HCT116 (cell line): ENCODE data around the gene EGFLAM. TPM values are rescaled to one million over a fixed set of nuclear protein-coding genes. Genes with fewer than 3 reads are reported as not detected.

Source experiments
- ATAC-seq: fragments of 200-7000 bp; cut with Tn5 transposase; 2 replicates; pipeline ENCODE4 v1.9.1; 2020; ENCODE audit warnings: mild to moderate bottlenecking, moderate library complexity
- BruUV-seq: library from RNA; stranded (reverse); fragments of 400-500 nt; replicated peaks from 2 replicates; lab custom pipeline; 2021; lab: Mats Ljungman, UMichigan
- CTCF ChIA-PET: fragments of 300-600 bp; sonication (Branson Sonifier 250); formaldehyde crosslinking; loops from one replicate; lab custom pipeline; 2021; ENCODE audit warnings: antibody characterized with exemption; lab: Charles Lee
- POLR2A ChIA-PET: fragments of 300-600, 350-600 bp; sonication (Branson Sonifier 250); formaldehyde crosslinking; loops from one replicate; lab custom pipeline; 2021; ENCODE audit warnings: antibody characterized with exemption; lab: Charles Lee
- RAD21 ChIA-PET, 2 experiments: fragments of 300-600 bp; sonication (Branson Sonifier 250); formaldehyde crosslinking; loops; one replicate each; lab custom pipeline; 2023; ENCODE audit warnings: low total read pairs in 2 of 2; ENCODE audit not compliant: uncharacterized antibody in 2 of 2, unreplicated experiment in 2 of 2, low non-redundant PET in 1 of 2; lab: Charles Lee
- DNase-seq: peaks from one replicate; pipeline ENCODE4 v3.0.0-alpha.2; 2010; ENCODE audit warnings: low read depth, low spot score
- H2AFZ ChIP-seq: fragments of 200-600 bp; shearing (Covaris generic), sonication (generic); 2 replicates; pipeline ENCODE4 v1.6.1; 2017; ENCODE audit warnings: low read depth, mixed run types, mixed read lengths, antibody characterized with exemption, low read length; ENCODE audit not compliant: poor library complexity, severe bottlenecking
- H3K27ac ChIP-seq: 2 replicates; pipeline ENCODE4 v1.5.1; 2012; ENCODE audit warnings: low read depth, low read length
- H3K27me3 ChIP-seq: fragments of 200-600 bp; sonication (generic); 2 replicates; pipeline ENCODE4 v1.6.1; 2016; ENCODE audit warnings: mixed run types, low read length, mixed read lengths; ENCODE audit not compliant: insufficient read depth
- H3K36me3 ChIP-seq, 2 experiments: fragments of 200-500 bp in 1 of 2; fragments of 200-600 bp in 1 of 2; sonication (Bioruptor generic) in 1 of 2; sonication (generic) in 1 of 2; 2 replicates each; pipeline versions ENCODE4 v1.5.1 to v1.6.1; 2014 to 2016; ENCODE audit warnings: low read length in 2 of 2, inconsistent platforms in 1 of 2, mixed read lengths in 1 of 2, mixed run types in 1 of 2; ENCODE audit not compliant: insufficient read depth in 2 of 2, control insufficient read depth in 1 of 2
- H3K4me1 ChIP-seq, 2 experiments: fragments of 200-600 bp in 1 of 2; sonication (generic) in 1 of 2; 2 replicates each; pipeline versions ENCODE4 v1.5.1 to v1.6.1; 2012 to 2017; ENCODE audit warnings: low read length in 2 of 2, inconsistent platforms in 1 of 2, mild to moderate bottlenecking in 1 of 2, mixed read lengths in 1 of 2, mixed run types in 1 of 2, moderate library complexity in 1 of 2; ENCODE audit not compliant: insufficient read depth in 2 of 2, control insufficient read depth in 1 of 2
- H3K4me2 ChIP-seq: fragments of 200-600 bp; sonication (generic); 2 replicates; pipeline ENCODE4 v1.6.1; 2017; ENCODE audit warnings: mixed run types, low read length, mixed read lengths
- H3K4me3 ChIP-seq, 2 experiments: fragments of 200-600 bp in 1 of 2; sonication (generic) in 1 of 2; replicated peaks in 1 of 2; 2 replicates each; pipeline ENCODE4 v1.5.1; 2011 to 2016; ENCODE audit warnings: low read length in 2 of 2, control low read depth in 1 of 2, low read depth in 1 of 2, mild to moderate bottlenecking in 1 of 2, mixed read lengths in 1 of 2, mixed run types in 1 of 2
- H3K79me2 ChIP-seq: fragments of 200-600 bp; sonication (generic); 2 replicates; pipeline ENCODE4 v1.6.1; 2017; ENCODE audit warnings: mild to moderate bottlenecking, mixed run types, low read length, moderate library complexity, mixed read lengths; ENCODE audit not compliant: insufficient read depth
- H3K9ac ChIP-seq: fragments of 200-600 bp; sonication (generic); 2 replicates; pipeline ENCODE4 v1.6.1; 2016; ENCODE audit warnings: low read length, mixed read lengths
- H3K9me2 ChIP-seq: fragments of 200-600 bp; sonication (generic), shearing (Covaris generic); 2 replicates; pipeline ENCODE4 v1.6.1; 2017; ENCODE audit warnings: mixed run types, mild to moderate bottlenecking, moderate library complexity; ENCODE audit not compliant: insufficient read depth
- H3K9me3 ChIP-seq, 2 experiments: fragments of 200-500 bp in 1 of 2; fragments of 200-600 bp in 1 of 2; sonication (Bioruptor generic) in 1 of 2; sonication (generic) in 1 of 2; 2 replicates each; pipeline ENCODE4 v1.6.1; 2014 to 2017; ENCODE audit warnings: low read length in 2 of 2, mixed read lengths in 2 of 2, inconsistent platforms in 1 of 2, low read depth in 1 of 2, mild to moderate bottlenecking in 1 of 2, mixed run types in 1 of 2, moderate library complexity in 1 of 2; ENCODE audit not compliant: control insufficient read depth in 1 of 2, insufficient read depth in 1 of 2
- H4K20me1 ChIP-seq: fragments of 200-600 bp; sonication (generic), shearing (Covaris generic); 2 replicates; pipeline ENCODE4 v1.6.1; 2017; ENCODE audit warnings: mixed run types, mild to moderate bottlenecking, moderate library complexity; ENCODE audit not compliant: insufficient read depth
- CEBPB ChIP-seq: IDR thresholded peaks from 2 replicates; pipeline ENCODE4 v1.6.1; 2012; ENCODE audit warnings: low read depth
- CTCF ChIP-seq, 3 experiments: fragments of 200-600 bp in 1 of 3; sonication (generic) in 1 of 3; IDR thresholded peaks in 2 of 3; conservative IDR thresholded peaks in 1 of 3; 2 replicates each; pipeline ENCODE4 v1.5.1; 2012 to 2017; ENCODE audit warnings: low read depth in 2 of 3, low read length in 2 of 3, antibody characterized with exemption in 1 of 3, borderline replicate concordance in 1 of 3, control low read depth in 1 of 3, mild to moderate bottlenecking in 1 of 3, mixed read lengths in 1 of 3, mixed run types in 1 of 3, moderate library complexity in 1 of 3; ENCODE audit not compliant: insufficient read depth in 1 of 3
- EGR1 ChIP-seq: IDR thresholded peaks from 2 replicates; pipeline ENCODE4 v1.6.1; 2012; ENCODE audit warnings: low read depth
- ELF1 ChIP-seq: IDR thresholded peaks from 2 replicates; pipeline ENCODE4 v1.6.1; 2012; ENCODE audit warnings: low read depth, borderline replicate concordance
- EZH2 ChIP-seq: fragments of 200-600 bp; sonication (generic); IDR thresholded peaks from 2 replicates; pipeline ENCODE4 v1.6.1; 2017; ENCODE audit warnings: antibody characterized with exemption, mixed run types
- EZH2phosphoT487 ChIP-seq: fragments of 200-600 bp; IDR thresholded peaks from 2 replicates; pipeline ENCODE4 v1.6.1; 2018; ENCODE audit warnings: antibody characterized with exemption, borderline replicate concordance
- FOSL1 ChIP-seq: IDR thresholded peaks from 2 replicates; pipeline ENCODE4 v1.6.1; 2012; ENCODE audit warnings: low read depth
- JUND ChIP-seq: IDR thresholded peaks from 2 replicates; pipeline ENCODE4 v1.6.1; 2012
- POLR2A ChIP-seq: IDR thresholded peaks from 2 replicates; pipeline ENCODE4 v1.7.0; 2011; ENCODE audit warnings: borderline replicate concordance; ENCODE audit not compliant: insufficient read depth, insufficient read length; ENCODE audit errors: extremely low read depth
- POLR2AphosphoS5 ChIP-seq: IDR thresholded peaks from 2 replicates; pipeline ENCODE4 v1.6.1; 2011; ENCODE audit warnings: mild to moderate bottlenecking, low read depth, low read length, moderate library complexity
- RAD21 ChIP-seq: IDR thresholded peaks from 2 replicates; pipeline ENCODE4 v1.6.1; 2012; ENCODE audit warnings: low read depth, mild to moderate bottlenecking
- SIN3A ChIP-seq: IDR thresholded peaks from 2 replicates; pipeline ENCODE4 v1.6.1; 2012; ENCODE audit warnings: low read depth
- SP1 ChIP-seq: IDR thresholded peaks from 2 replicates; pipeline ENCODE4 v1.6.1; 2012; ENCODE audit warnings: low read depth
- SRF ChIP-seq: IDR thresholded peaks from 2 replicates; pipeline ENCODE4 v1.6.1; 2012; ENCODE audit warnings: low read depth
- ZBTB33 ChIP-seq: IDR thresholded peaks from 2 replicates; pipeline ENCODE4 v1.6.1; 2011; ENCODE audit warnings: mild to moderate bottlenecking, low read length, moderate library complexity; ENCODE audit not compliant: insufficient replicate concordance; ENCODE audit errors: extremely low read depth
- ZFX ChIP-seq: fragments of 450-650 bp; IDR thresholded peaks from 2 replicates; pipeline ENCODE4 v1.6.1; 2017
- intact Hi-C: fragments of 100-400 bp; cut with micrococcal nuclease; formaldehyde crosslinking; loops from 2 replicates; pipeline ENCODE4 v1.10.0; 2022
- total RNA-seq: library from RNA; stranded (reverse); gene quantifications from one replicate; pipeline ENCODE4 v1.2.1, GENCODE V29; 2021; ENCODE audit not compliant: unreplicated experiment
- TF ChIP-seq, protein P1 (sequence below): IDR thresholded peaks from 2 replicates; pipeline ENCODE4 v1.6.1; 2012

EGFLAM gene
- total RNA-seq, 1 experiment from 2014 or later, result not detected

DNA sequence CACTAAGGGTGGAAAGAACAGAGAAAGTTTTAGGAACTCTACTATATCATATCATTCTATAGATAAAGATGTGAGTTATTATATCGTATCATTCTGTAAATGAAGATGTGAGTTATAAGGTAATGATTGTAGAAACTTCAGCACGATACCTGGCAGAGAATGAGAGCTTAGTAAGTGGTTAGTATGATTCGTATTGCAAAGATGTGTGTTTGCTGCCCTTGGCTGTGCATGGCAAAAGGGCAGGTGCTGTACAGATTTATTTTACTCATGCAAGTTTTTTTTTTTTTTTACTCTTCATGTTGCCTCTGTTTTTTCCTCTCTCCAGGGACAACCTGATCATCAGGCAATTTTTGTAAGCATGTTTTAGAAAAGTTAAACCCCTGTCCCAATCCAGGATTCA is 83.3 kb downstream of the EGFLAM start:
- CTCF ChIA-PET, result no interaction called here
- Histone ChIP-seq H3K36me3 (no peaks in the 10 kb centered on the region), H3K9ac (no peak overlapping the region), H3K4me2 (no peak overlapping the region), H3K9me3 (no peaks in the 10 kb centered on the region), H3K9me2 (no peaks in the 10 kb centered on the region), H3K4me1 (no peaks in the 10 kb centered on the region), H3K27ac (no peak overlapping the region), H3K27me3 (peaks cover 19% of the 10 kb centered on the region; the same call in 1 of the 2 replicates), H2AFZ (no peak overlapping the region), H3K79me2 (no peaks in the 10 kb centered on the region), H3K4me3 (no peak overlapping the region), H4K20me1 (no peaks in the 10 kb centered on the region)
- ATAC-seq, result no peak
- RAD21 ChIA-PET, result no interaction called here
- intact Hi-C loops, result no loop called here
- no peak for TF ChIP-seq POLR2A
- TF ChIP-seq JUND, result no peak
- no peak for TF ChIP-seq EZH2
- no peak for TF ChIP-seq SRF
- TF ChIP-seq CTCF (IDR thresholded peaks at IDR 0.05 in 2 of 3, conservative IDR thresholded peaks at IDR 0.05 in 1 of 3; ENCODE audit: borderline replicate concordance in 1 of 3, insufficient read depth in 1 of 3, low read depth in 2 of 3, low read length in 2 of 3), result no peak
- TF ChIP-seq SIN3A, result no peak
- TF ChIP-seq ZFX, result no peak
- no peak for DNase-seq
- POLR2A ChIA-PET, result no interaction called here
- no TSS peak for BruUV-seq

DNA sequence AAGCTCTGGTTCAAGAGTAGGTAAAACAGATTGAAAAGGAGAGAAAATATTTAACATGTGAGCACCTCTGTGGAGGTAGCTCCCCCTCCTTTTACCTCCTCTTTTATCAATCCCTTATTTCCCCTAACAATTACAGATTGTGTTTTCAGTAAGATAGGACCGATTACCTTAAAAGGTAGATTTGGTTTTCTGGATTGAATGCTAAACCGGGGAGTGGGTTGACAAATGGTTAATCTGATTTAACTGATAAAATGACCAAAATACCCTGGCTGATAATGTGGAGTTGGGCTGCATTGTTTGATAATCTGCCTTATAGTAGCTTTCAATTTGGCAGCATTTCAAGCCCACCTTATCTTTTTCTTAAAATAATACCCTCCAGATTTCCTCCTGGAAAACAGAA is 83.9 kb downstream of the EGFLAM start:
- Histone ChIP-seq H2AFZ (no peak overlapping the region), H3K79me2 (no peaks in the 10 kb centered on the region), H3K9me3 (no peaks in the 10 kb centered on the region), H3K4me3 (no peak overlapping the region), H3K4me1 (no peaks in the 10 kb centered on the region), H4K20me1 (no peaks in the 10 kb centered on the region), H3K9ac (no peak overlapping the region), H3K27ac (no peak overlapping the region), H3K9me2 (no peaks in the 10 kb centered on the region), H3K4me2 (no peak overlapping the region), H3K36me3 (no peaks in the 10 kb centered on the region), H3K27me3 (peaks cover 19% of the 10 kb centered on the region; the same call in 1 of the 2 replicates)
- intact Hi-C loops, result no loop called here
- BruUV-seq, result no TSS peak
- no peak for ATAC-seq
- TF ChIP-seq EZH2phosphoT487, result no peak
- no peak for TF ChIP-seq SP1
- TF ChIP-seq RAD21, result no peak
- no peak for TF ChIP-seq ZBTB33
- TF ChIP-seq, protein P1, sequence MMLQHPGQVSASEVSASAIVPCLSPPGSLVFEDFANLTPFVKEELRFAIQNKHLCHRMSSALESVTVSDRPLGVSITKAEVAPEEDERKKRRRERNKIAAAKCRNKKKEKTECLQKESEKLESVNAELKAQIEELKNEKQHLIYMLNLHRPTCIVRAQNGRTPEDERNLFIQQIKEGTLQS, result no peak
- no peak for TF ChIP-seq CEBPB
- no peak for TF ChIP-seq FOSL1
- no peak for TF ChIP-seq POLR2A
- no peak for TF ChIP-seq ELF1
- no peak for TF ChIP-seq POLR2AphosphoS5
- TF ChIP-seq EGR1, result no peak
- ChIA-PET POLR2A (no interaction called here), CTCF (no interaction called here), RAD21 (no interaction called here)
- DNase-seq, result no peak
